NOMO-1 treated with dmso at 0.1 percent for 144 hours (cell line): Measurements from ENCODE around the gene PTGES.
A peak's percentile ranks its signal among the peaks of the same experiment; 100 is the strongest.

ENCODE experiments used
- DNase-seq: peaks from one replicate; lab custom pipeline; 2025; ENCODE audit not compliant: unreplicated experiment; lab: John Stamatoyannopoulos, UW

PTGES gene

DNA sequence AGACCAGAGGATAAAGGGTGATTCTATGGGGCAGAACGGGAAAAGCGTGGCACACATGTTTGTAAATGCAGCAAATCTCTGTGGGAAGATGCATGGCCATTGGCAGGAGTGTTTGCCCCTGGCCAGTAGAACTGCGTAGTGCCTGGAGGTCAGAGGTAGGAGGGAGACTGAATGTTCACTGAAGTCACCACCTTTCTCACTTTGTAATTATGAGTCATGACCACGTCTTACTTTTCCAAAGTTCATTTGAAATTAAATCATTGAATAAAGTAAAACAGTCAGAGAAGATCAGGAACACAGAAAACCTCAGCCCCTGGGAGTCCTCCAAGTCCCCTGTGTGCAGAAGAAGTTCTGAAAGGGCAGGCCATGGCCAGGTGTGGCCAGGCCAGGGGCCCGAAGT lies 4.6 kb downstream of the PTGES start:
- no peak for DNase-seq

GRCh38 chr9:129746092-129746777 lies 6.6 kb downstream of the PTGES start:
- DNase-seq = no peak

- DNase-seq = no peak
These were observed 7.6 kb downstream of the PTGES start for GRCh38 chr9:129745200-129745599.

DNA sequence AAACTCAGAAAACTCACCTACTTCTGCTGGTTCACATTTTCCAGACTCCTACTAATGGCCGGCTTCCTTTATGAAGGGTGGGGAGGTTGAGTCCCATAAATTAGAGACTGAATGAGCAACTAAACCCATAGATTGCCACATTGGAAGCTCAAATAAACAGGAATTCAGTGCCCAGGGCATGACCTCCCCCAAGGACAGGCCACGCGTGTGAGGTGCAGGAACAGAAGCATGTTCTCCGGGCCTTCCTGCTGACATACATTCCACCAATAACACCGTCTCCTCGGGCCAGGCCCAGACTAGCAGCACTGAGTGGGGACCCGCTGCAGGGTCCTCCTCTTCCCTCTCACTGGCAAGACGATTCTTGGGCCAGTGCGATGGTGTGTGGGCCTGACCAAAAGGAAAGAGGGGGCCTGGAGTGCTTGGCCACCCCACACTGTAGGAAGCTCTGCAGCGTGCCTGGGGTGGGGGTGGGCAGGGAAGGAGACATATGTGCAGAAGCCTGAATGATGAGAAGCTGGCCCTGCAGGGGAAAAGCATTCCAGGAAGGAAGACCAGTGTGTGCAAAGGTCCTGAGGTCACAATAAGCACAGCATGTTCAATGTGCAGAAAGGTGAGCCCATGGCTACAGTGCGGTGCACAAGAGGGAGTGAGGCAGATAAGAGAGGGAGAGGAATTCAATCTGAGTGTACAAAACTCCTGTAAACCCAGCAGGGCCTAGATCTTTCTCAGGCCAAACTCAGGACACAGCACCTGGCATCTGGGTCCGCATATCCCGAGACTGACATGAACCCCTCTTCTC lies 12.0 kb downstream of the PTGES start:
- DNase-seq = no peak

DNA sequence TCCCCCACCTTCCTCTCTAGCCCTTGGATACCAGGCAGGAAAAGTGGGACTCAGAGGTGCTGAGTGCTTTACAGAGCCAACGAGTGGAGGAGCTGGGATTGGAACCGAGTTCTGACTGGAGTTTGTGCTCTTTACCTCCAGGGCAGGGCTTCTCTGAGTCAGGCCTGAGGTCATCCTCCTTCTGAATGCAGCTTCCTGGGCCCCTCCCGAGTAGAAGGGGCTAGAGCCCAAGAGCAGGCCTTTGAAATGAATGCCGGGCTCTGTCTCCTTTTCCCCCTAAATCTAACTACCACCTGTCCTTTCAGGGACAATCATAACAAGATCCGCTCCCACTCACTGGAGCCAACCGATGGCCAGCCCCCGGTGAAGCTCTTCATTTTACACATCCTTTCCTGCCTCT lies 12.7 kb downstream of the PTGES start:
- no peak for DNase-seq

DNA sequence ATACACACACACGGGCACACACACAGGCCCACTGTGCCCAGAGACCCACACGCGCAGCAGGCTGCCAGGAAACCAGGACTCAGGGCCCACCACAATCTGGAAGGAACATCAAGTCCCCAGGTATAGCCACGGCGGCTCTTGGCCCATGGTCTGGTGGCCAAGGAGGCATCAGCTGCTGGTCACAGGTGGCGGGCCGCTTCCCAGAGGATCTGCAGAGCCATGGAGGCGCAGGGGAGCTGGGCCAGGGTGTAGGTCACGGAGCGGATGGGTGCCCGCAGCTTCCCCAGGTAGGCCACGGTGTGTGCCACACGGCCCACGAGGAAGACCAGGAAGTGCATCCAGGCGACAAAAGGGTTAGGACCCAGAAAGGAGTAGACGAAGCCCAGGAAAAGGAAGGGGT lies 13.4 kb downstream of the PTGES start:
- no peak for DNase-seq

DNA sequence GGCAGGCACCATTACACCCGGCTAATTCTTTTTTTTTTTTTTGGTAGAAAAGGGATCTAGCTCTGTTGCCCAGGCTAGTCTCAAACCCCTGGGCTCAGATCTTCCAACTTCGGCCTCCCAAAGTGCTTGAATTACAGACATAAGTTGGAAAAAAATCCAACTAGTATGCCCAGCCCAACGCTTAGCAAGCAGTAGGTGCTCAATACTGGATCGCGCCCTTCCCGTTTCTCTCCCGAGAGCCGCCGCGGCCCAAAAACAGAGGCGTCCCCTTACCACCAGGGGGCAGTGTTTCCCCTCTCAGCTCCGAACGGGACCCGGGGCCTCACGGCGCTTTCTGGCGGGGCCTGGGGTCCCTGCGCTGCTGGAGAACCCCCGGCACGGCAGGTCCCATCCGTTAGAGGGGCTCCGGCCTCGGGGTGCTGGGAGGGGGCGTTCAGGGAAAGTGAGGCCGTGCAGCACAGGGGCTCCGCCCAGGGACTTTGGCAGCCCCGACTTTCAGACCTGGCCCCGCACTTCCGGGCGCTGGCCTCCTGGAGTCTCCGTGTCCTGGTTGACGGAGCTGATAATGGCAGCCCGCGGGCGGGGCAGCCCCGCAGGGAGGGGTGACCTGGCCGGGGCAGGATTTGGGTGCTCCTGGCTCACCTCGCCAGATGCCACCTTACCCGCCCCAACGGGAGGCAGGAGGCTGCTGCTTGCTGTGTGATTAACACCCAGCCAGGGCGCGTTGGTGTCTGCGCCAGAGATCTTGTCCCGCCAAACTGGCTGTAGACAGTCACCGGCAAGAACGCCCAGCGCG lies 15.2 kb downstream of the PTGES start:
- peak; percentile 64 for DNase-seq

- DNase-seq = no peak
These were observed 16.5 kb downstream of the PTGES start for GRCh38 chr9:129736334-129736733.

DNA sequence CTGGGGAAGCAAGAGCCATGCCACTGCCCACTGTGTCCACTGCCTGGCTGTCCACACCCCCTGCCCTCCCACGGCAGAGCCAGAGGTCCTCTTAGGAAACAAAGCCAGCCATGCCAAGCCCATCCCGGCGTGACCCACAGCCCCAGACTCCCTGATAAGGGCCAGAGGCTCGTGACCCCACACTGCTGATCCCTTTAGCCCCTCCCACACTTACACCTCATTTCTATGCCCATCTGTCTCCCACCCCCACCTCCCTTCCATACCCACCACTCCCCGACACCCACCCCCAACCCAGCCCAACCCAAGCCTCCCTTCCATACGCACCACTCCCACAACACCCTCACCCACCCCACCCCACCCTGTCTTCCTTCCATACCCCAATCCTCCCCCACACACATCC lies 17.3 kb downstream of the PTGES start:
- DNase-seq = no peak

GRCh38 chr9:129733632-129733953 lies 19.2 kb downstream of the PTGES start:
- no peak for DNase-seq

GRCh38 chr9:129732946-129733631 lies 19.8 kb downstream of the PTGES start:
- DNase-seq = no peak

DNA sequence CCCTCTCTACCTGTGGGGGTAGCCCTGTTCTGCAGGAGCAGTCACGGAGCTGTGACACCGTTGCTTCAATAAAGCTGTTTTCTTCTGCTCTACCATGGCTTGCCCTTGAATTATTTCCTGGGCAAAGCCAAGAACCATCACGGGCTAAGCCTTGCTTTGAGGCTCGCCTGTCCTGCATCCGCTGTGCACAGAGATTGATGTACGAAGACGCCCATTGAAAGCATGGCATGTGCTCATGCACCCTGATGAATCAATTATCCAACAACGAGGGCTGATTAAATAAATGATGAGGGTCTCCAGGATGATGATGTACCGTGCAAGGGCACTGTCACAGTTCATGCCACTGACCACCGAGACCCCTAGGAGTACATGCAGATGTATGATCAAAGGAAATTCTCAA lies 20.7 kb downstream of the PTGES start:
- no peak for DNase-seq

DNA sequence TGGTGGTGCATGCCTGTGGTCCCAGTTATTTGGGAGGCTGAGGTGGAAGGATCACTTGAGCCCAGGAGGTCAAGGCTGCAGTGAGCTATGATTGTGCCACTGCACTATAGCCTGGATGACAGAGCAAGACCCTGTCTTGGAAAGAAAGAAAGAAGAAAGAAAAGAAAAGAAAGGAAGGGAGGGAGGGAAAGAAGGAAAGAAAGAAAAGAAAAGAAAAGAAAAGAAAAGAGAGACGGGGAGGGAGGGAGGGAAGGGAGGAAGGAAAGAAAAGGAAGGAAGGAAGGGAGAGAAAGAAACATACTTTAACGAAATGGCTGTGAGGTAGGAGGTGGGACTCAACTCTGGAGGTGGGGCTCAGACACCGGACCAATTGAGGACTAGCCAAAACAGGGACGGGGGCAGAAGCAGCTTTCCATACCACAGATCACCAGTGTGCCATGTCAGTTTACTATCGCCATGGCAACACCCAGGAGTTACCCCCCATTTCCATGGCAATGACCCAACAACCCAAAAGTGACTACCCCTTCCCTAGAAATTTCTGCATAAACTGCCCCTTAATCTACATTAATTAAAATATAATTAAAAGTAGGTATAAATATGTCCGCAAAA lies 21.3 kb downstream of the PTGES start:
- DNase-seq = no peak

DNA sequence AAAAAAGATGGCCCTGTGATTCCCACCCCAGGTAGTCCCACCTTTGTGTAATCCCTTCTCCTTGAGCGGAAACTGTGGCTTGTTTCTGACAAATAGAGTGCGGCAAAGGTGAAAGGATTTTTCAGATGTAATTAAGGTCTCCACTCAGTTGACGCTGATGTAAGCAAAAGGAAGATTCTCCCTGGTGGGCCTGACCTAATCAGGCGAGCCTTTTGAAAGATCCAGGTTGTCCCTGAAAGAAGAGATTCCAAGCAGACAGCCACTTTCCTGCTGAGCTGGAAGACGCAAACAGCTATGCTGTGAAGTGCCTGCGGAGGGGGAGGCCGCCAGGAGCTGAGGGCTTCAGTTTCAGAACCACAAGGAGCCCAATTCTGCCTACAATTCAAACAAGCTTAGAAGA lies 24.1 kb downstream of the PTGES start:
- DNase-seq = no peak

DNA sequence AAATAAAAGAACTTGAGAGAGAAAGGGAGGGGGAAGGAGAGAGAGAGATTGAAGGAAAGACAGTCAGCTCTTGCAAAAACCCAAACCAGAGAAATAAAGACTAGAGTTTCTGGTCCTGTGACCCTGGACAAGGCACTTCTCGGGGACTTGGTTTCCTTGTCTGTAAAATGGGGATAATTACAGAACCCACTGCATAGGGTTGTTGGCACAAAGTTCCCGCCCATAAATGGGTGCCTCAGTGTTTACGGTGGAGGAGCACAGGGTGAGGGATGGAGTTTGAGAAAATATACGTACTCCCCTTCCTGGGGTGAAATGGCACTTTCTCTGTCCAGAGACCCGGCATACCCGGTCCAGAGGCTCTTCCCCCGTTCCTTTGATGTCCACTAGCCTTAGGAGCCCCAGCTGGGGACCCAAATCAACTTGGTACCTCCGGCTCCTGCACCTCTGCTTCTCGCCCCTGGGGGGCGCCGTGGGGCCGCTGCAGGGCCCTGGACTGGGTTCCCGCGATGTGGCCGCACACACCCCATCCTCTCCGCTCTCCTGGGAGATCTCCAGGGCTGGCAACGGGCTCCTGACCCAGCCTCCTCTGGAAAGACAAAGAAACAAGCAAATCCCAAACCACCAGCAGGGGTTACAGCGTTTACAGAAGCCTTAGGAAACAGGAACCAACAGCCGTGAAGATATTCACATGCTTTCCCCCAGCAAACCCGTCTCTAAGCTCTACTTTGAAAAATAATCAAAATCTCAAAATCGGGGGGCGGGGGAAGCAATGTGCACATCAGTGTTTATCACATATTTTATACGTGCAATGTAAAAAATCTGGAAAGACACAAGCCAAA lies 26.3 kb downstream of the PTGES start:
- DNase-seq = peak; percentile 56

GRCh38 chr9:129725795-129726251 lies 27.0 kb downstream of the PTGES start:
- no peak for DNase-seq

DNA sequence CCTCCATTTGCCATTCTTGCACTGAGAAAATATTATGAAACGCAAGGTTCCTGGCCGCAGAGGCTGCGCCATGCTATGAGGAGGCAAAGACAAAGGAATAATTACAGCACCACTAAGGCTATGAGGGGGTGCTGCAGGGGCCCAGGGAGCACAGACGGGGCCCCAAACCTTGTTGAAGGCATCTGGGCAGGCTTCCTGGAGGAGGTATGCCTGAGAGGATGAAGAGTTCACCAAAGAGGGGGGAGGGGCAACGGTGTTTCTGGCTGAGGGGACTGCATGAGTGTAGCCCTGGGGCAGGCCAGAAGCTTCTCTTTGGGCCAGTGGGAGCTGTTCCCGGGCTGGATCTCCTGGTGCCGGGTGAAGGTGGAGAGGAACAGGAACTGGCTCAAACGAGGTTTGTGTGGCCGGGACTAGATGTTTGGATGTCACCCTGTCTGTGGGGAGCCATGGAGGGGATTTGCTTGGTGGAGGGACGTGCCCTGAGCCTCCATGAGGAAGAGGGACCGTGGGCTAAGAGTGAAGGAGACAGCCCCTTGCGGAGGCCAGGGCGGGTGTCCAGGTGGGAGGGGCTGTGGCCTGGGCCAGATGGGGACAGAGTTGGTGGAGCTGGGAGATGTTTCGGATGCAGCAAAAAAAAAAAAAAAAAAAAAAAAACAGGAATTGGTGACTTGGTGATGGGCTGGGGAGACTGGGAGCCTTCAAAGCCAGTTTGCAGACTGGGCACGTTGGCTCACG lies 28.2 kb downstream of the PTGES start:
- DNase-seq = no peak

GRCh38 chr9:129722913-129723312 lies 29.9 kb downstream of the PTGES start:
- no peak for DNase-seq

DNA sequence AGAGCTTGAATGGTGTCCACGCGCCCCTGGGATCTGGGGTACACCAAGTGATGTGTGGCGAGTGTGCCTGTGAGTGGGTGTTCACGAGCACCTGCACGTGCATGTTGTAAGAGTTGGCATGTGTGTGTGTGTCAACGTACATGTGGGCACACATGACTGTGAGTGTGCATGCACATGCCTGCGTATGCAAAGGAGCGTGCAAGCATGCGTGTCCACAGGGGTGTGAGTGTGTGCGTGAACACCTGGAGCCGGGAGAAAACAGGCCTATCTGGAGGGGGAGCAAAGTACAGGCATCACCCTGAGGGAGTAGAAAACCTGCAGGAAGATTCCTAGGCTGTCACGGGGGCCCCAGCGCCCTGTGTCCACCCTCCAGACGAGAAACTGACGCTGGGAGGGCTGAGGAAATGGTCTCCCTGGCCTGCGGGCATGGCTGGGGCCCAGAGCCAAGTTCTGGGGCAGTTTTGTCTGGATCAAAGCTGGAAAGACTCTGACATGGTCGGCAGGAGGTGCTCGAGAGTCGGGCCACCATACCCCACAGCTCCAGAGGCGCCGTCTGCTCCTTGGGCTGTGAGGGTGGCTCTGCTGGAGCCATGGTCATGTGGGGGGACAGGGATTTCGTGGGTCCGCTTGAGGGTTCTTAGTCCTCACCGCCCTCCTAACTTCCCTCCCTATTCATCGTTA lies 31.8 kb downstream of the PTGES start:
- no peak for DNase-seq
